HL-60 (cell line): ENCODE measurements around the gene ARG2.

Source experiments
- CTCF ChIP-seq: IDR thresholded peaks from one replicate; pipeline ENCODE4 v1.5.1; 2011; ENCODE audit warnings: low read length, control low read depth, inconsistent platforms; ENCODE audit not compliant: insufficient read depth
- POLR2AphosphoS5 ChIP-seq: IDR thresholded peaks from 2 replicates; pipeline ENCODE4 v1.6.1; 2012; ENCODE audit warnings: low read depth
- REST ChIP-seq: IDR thresholded peaks from 2 replicates; pipeline ENCODE4 v1.6.1; 2012; ENCODE audit warnings: low read depth; ENCODE audit not compliant: insufficient replicate concordance

GRCh38 chr14:67623114-67623513 is 3.4 kb downstream of the ARG2 start:
- TF ChIP-seq CTCF = no peak
- no peak for TF ChIP-seq POLR2AphosphoS5
- TF ChIP-seq REST = no peak
